ENCODE measurements around the gene SLC25A11.
"Not testable (repeated sequence)": the region's sequence is repeated elsewhere in the genome, so short reads cannot be mapped to it uniquely, and the experiment has no call there.

SLC25A11 gene

GRCh38 chr17:4945176-4945943 is 5.5 kb upstream of the SLC25A11 start:
- DNase-seq: no peak

GRCh38 chr17:4944554-4945175 is 4.8 kb upstream of the SLC25A11 start:
- no peak for DNase-seq

- DNase-seq: no peak
Measured at GRCh38 chr17:4944163-4944553, 4.3 kb upstream of the SLC25A11 start.

- no peak for DNase-seq
Measured at GRCh38 chr17:4942760-4943508, 3.1 kb upstream of the SLC25A11 start.

- no peak for DNase-seq
Measured at GRCh38 chr17:4941319-4941610, 1.4 kb upstream of the SLC25A11 start.

- no peak for DNase-seq
Measured at GRCh38 chr17:4940555-4941318, 891 bp upstream of the SLC25A11 start.

GRCh38 chr17:4939546-4939795 is 375 bp downstream of the SLC25A11 start:
- no peak for DNase-seq

GRCh38 chr17:4938688-4939545 is 929 bp downstream of the SLC25A11 start:
- no peak for DNase-seq

- DNase-seq: no peak
Measured at GRCh38 chr17:4938069-4938491, 1.8 kb downstream of the SLC25A11 start.

- DNase-seq: no peak
Measured at GRCh38 chr17:4937553-4937952, 2.3 kb downstream of the SLC25A11 start.

GRCh38 chr17:4936436-4936835 is 3.4 kb downstream of the SLC25A11 start:
- no peak for DNase-seq

GRCh38 chr17:4935650-4936049 is 4.2 kb downstream of the SLC25A11 start:
- DNase-seq: no peak

GRCh38 chr17:4934173-4934979 is 5.5 kb downstream of the SLC25A11 start:
- DNase-seq: no peak

GRCh38 chr17:4933646-4934045 is 6.2 kb downstream of the SLC25A11 start:
- no peak for DNase-seq

- no peak for DNase-seq
Measured at GRCh38 chr17:4932756-4933155, 7.1 kb downstream of the SLC25A11 start.

- no peak for DNase-seq
Measured at GRCh38 chr17:4931963-4932362, 7.9 kb downstream of the SLC25A11 start, which contains the start of gene GP1BA. Gene GP1BA, plus strand, starts transcription at chr17:4932277. Its CDS starts 328 bp downstream, at chr17:4932605.

- DNase-seq: no peak
Measured at GRCh38 chr17:4928881-4929280, 11.0 kb downstream of the SLC25A11 start.

GRCh38 chr17:4926577-4927335 is 13.1 kb downstream of the SLC25A11 start:
- not testable (repeated sequence) for DNase-seq

- no peak for DNase-seq
Measured at GRCh38 chr17:4921320-4921719, 18.5 kb downstream of the SLC25A11 start.

- no peak for DNase-seq
Measured at GRCh38 chr17:4920351-4921048, 19.3 kb downstream of the SLC25A11 start.

All from DMS153 (cell line).